H1 (cell line): Measurements from ENCODE around the gene SUPT7L. TPM values are rescaled to one million over a fixed set of nuclear protein-coding genes. Genes with fewer than 3 reads are reported as not detected.
A peak's percentile ranks its signal among the peaks of the same experiment; 100 is the strongest.

Experiments used
- ATF3 ChIP-seq: IDR thresholded peaks from 2 replicates; pipeline ENCODE4 v1.6.1; 2011; ENCODE audit warnings: low read depth, mild to moderate bottlenecking, low read length; ENCODE audit not compliant: insufficient read depth
- BACH1 ChIP-seq: IDR thresholded peaks from 2 replicates; pipeline ENCODE4 v1.6.1; 2012; ENCODE audit warnings: low read length, improper control_type of control experiment
- BCL11A ChIP-seq, 2 experiments: IDR thresholded peaks; one replicate each; pipeline ENCODE4 v1.6.1; 2011; ENCODE audit warnings: low read depth in 2 of 2, low read length in 2 of 2, mild to moderate bottlenecking in 2 of 2
- KDM4A ChIP-seq: IDR thresholded peaks from one replicate; pipeline ENCODE4 v1.7.1; 2012; ENCODE audit warnings: low read depth, mild to moderate bottlenecking, moderate library complexity, low read length, inconsistent platforms; ENCODE audit not compliant: severe bottlenecking
- PHF8 ChIP-seq: fragments of 200-600 bp; sonication (generic); conservative IDR thresholded peaks from 2 replicates; pipeline ENCODE4 v1.7.1; 2012; ENCODE audit warnings: low read depth, mild to moderate bottlenecking, inconsistent platforms, low read length, moderate library complexity
- RNF2 ChIP-seq: fragments of 200-900, 300-1000 bp; sonication (generic); IDR thresholded peaks from 2 replicates; pipeline ENCODE4 v1.7.1; 2016; ENCODE audit warnings: borderline replicate concordance, low read depth, mild to moderate bottlenecking, antibody characterized with exemption, low read length; ENCODE audit not compliant: poor library complexity, severe bottlenecking; ENCODE audit errors: missing control alignments
- RXRA ChIP-seq: IDR thresholded peaks from 2 replicates; pipeline ENCODE4 v1.6.1; 2011; ENCODE audit warnings: low read depth, mild to moderate bottlenecking, low read length, moderate library complexity; ENCODE audit not compliant: insufficient read depth
- SUZ12 ChIP-seq: fragments of 200-600 bp; sonication (generic); IDR thresholded peaks from 2 replicates; pipeline ENCODE4 v1.6.1; 2012; ENCODE audit warnings: mild to moderate bottlenecking, inconsistent platforms, low read length, moderate library complexity, mixed read lengths
- polyA plus RNA-seq, 7 experiments: library from polyadenylated mRNA; depleted of rRNA in 3 of 7; stranded (reverse) in 5 of 7; unstranded in 2 of 7; fragments of >200 nt in 5 of 7; fragments of 200-250 nt in 2 of 7; gene quantifications; 1 replicate in 5 of 7; 2 replicates in 1 of 7; 4 replicates in 1 of 7; pipeline versions ENCODE4 v1.2.1 to v1.2.3, GENCODE V29; 2011 to 2013; ENCODE audit warnings: missing spikeins in 2 of 7, mixed read lengths in 2 of 7
- total RNA-seq: library from RNA; stranded (reverse); fragmentation: NEBNext Ultra II Directional; extraction: Animal tissue kit (Norgen Biotek cat#: 25700); gene quantifications from 2 replicates; pipeline ENCODE4 v1.2.1, GENCODE V29; 2021

SUPT7L gene
- total and polyA plus RNA-seq, 2 of the 8 experiments (the other 6 are each of a cell fraction or from before 2014, with no cell fraction given): 22.2 to 26.6 TPM

- TF ChIP-seq BCL11A (IDR thresholded peaks at IDR 0.05; ENCODE audit: low read depth in 2 of 2, low read length in 2 of 2) (no peak), SUZ12 (no peak), ATF3 (no peak), KDM4A (peak; percentile 100), BACH1 (no peak), RXRA (no peak), RNF2 (no peak), PHF8 (peak; percentile 78)
These were observed at the start of gene SUPT7L, which contains the start of gene SLC4A1AP (continued) for GRCh38 chr2:27663285-27664153.
